AG08396 (cell line): ENCODE results near the gene HAAO.
"Not testable (repeated sequence)": the region's sequence is repeated elsewhere in the genome, so short reads cannot be mapped to it uniquely, and the experiment has no call there.

Source experiments
- DNase-seq: peaks from one replicate; pipeline ENCODE4 v3.0.0; 2012; ENCODE audit warnings: low spot score, mixed read lengths

The HAAO gene

GRCh38 chr2:42792583-42793333 is at the start of gene HAAO:
Gene HAAO (minus strand): TSS chr2:42792583. CDS start chr2:42792536, 47 bp downstream.
- DNase-seq: peak; percentile 49

- DNase-seq: no peak
Measured at GRCh38 chr2:42841344-42841743, 49.0 kb upstream of the HAAO start.

- DNase-seq: no peak
Measured at GRCh38 chr2:42840760-42841159, 48.4 kb upstream of the HAAO start.

- no peak for DNase-seq
Measured at GRCh38 chr2:42839809-42840501, 47.6 kb upstream of the HAAO start.

GRCh38 chr2:42838133-42838532 is 45.8 kb upstream of the HAAO start:
- DNase-seq: no peak

- peak; percentile 67 for DNase-seq
Measured at GRCh38 chr2:42835577-42836371, 43.4 kb upstream of the HAAO start.

GRCh38 chr2:42834161-42834560 is 41.8 kb upstream of the HAAO start:
- DNase-seq: no peak

- DNase-seq: no peak
Measured at GRCh38 chr2:42832289-42832634, 39.9 kb upstream of the HAAO start.

- DNase-seq: not testable (repeated sequence)
Measured at GRCh38 chr2:42831575-42832288, 39.3 kb upstream of the HAAO start.

GRCh38 chr2:42830922-42831574 is 38.7 kb upstream of the HAAO start:
- DNase-seq: no peak

GRCh38 chr2:42829671-42830440 is 37.5 kb upstream of the HAAO start:
- no peak for DNase-seq

GRCh38 chr2:42828487-42829425 is 36.4 kb upstream of the HAAO start:
- DNase-seq: peak; percentile 79

GRCh38 chr2:42827647-42828486 is 35.5 kb upstream of the HAAO start:
- DNase-seq: peak; percentile 80

- no peak for DNase-seq
Measured at GRCh38 chr2:42826231-42826630, 33.8 kb upstream of the HAAO start.

- no peak for DNase-seq
Measured at GRCh38 chr2:42824454-42824807, 32.0 kb upstream of the HAAO start.

GRCh38 chr2:42823744-42824453 is 31.5 kb upstream of the HAAO start:
- DNase-seq: no peak

GRCh38 chr2:42819160-42819559 is 26.8 kb upstream of the HAAO start:
- DNase-seq: no peak

- no peak for DNase-seq
Measured at GRCh38 chr2:42815726-42816125, 23.3 kb upstream of the HAAO start.
